A549 (cell line): ENCODE data around the gene PIAS2. TPM values are rescaled to one million over a fixed set of nuclear protein-coding genes. Genes with fewer than 3 reads are reported as not detected.
A peak's percentile ranks its signal among the peaks of the same experiment; 100 is the strongest.

Experiments
- ATAC-seq, 2 experiments: fragments of 200-7000 bp in 1 of 2; fragments of >200 bp in 1 of 2; cut with Nextera tagmentation in 1 of 2; cut with Tn5 transposase in 1 of 2; 3 replicates each; pipeline versions ENCODE4 v1.8.0 to v1.9.1; 2018 to 2020; ENCODE audit warnings: mild to moderate bottlenecking in 1 of 2, moderate library complexity in 1 of 2
- CTCF ChIA-PET: fragments of 300-600 bp; sonication (Branson Sonifier 250); formaldehyde crosslinking; extraction: SDS; loops from one replicate; lab custom pipeline; 2021; ENCODE audit warnings: antibody characterized with exemption, inconsistent platforms; lab: Yijun Ruan, JAX
- POLR2A ChIA-PET: fragments of 350-600 bp; formaldehyde crosslinking; extraction: SDS; loops from one replicate; lab custom pipeline; 2021; ENCODE audit warnings: antibody characterized with exemption, inconsistent platforms; lab: Yijun Ruan, JAX
- DNase-seq, 2 experiments: peaks; one replicate each; pipeline versions ENCODE4 v3.0.0 to v3.0.0-alpha.2; 2011 to 2016; ENCODE audit warnings: low read depth in 1 of 2, low spot score in 1 of 2
- FAIRE-seq: peaks from 2 replicates; lab custom pipeline; 2011; peaks lifted over from hg19 to GRCh38; lab: Jason Lieb, UNC
- H3K27ac ChIP-seq, 2 experiments: fragments of >200 bp; sonication (Bioruptor Twin); formaldehyde crosslinking; 3 replicates each; pipeline ENCODE4 v1.5.1; 2016 to 2017
- H3K4me1 ChIP-seq: fragments of >200 bp; sonication (Bioruptor Twin); formaldehyde crosslinking; 3 replicates; pipeline ENCODE4 v1.6.1; 2016
- H3K4me2 ChIP-seq: fragments of >200 bp; sonication (Bioruptor Twin); formaldehyde crosslinking; 3 replicates; pipeline ENCODE4 v1.6.1; 2016
- H3K4me3 ChIP-seq: fragments of >200 bp; sonication (Bioruptor Twin); formaldehyde crosslinking; 3 replicates; pipeline ENCODE4 v1.5.1; 2016
- H3K9me3 ChIP-seq: fragments of >200 bp; sonication (Bioruptor Twin); formaldehyde crosslinking; 3 replicates; pipeline ENCODE4 v1.6.1; 2016
- BHLHE40 ChIP-seq: IDR thresholded peaks from 2 replicates; pipeline ENCODE4 v1.6.1; 2012; ENCODE audit warnings: low read depth, low read length, inconsistent platforms
- CBX8 ChIP-seq: fragments of 200-600 bp; sonication (generic); IDR thresholded peaks from 2 replicates; pipeline ENCODE4 v1.6.1; 2016
- EP300 ChIP-seq, 2 experiments: fragments of >200 bp; sonication (Bioruptor Twin); formaldehyde crosslinking; IDR thresholded peaks; 2 replicates in 1 of 2; 3 replicates in 1 of 2; pipeline ENCODE4 v1.6.1; 2016 to 2017
- GATA3 ChIP-seq: IDR thresholded peaks from 2 replicates; pipeline ENCODE4 v1.6.1; 2012; ENCODE audit warnings: borderline replicate concordance
- JUN ChIP-seq, 2 experiments: fragments of >200 bp; sonication (Bioruptor Twin); formaldehyde crosslinking; IDR thresholded peaks; 2 replicates in 1 of 2; 3 replicates in 1 of 2; pipeline ENCODE4 v1.6.1; 2016 to 2017
- KDM1A ChIP-seq: fragments of 200-600 bp; sonication (generic); IDR thresholded peaks from 2 replicates; pipeline ENCODE4 v1.6.1; 2016; ENCODE audit warnings: low read depth, mild to moderate bottlenecking
- KDM5A ChIP-seq: fragments of 200-600 bp; sonication (generic); IDR thresholded peaks from 2 replicates; pipeline ENCODE4 v1.6.1; 2016; ENCODE audit warnings: antibody characterized with exemption, mild to moderate bottlenecking
- MAZ ChIP-seq: fragments of 150-350 bp; IDR thresholded peaks from 2 replicates; pipeline ENCODE4 v1.6.1; 2014; ENCODE audit warnings: antibody characterized with exemption, low read depth, low read length, borderline replicate concordance
- NPAS2 ChIP-seq: fragments of 250-450 bp; sonication (Bioruptor Pico); IDR thresholded peaks from 2 replicates; pipeline ENCODE4 v1.8.0; 2022; ENCODE audit warnings: mild to moderate bottlenecking, moderate library complexity, borderline replicate concordance
- NR3C1 ChIP-seq: fragments of >200 bp; sonication (Bioruptor Twin); formaldehyde crosslinking; IDR thresholded peaks from 3 replicates; pipeline ENCODE4 v1.6.1; 2017
- PHF8 ChIP-seq: fragments of 200-600 bp; sonication (generic); IDR thresholded peaks from 2 replicates; pipeline ENCODE4 v1.6.1; 2016; ENCODE audit warnings: low read depth, mild to moderate bottlenecking, antibody characterized with exemption, moderate library complexity, borderline replicate concordance
- POLR2AphosphoS2 ChIP-seq: conservative IDR thresholded peaks from 2 replicates; pipeline ENCODE4 v1.6.1; 2012; ENCODE audit warnings: low read length, improper control_type of control experiment, inconsistent platforms
- RNF2 ChIP-seq: fragments of 200-600 bp; sonication (generic); IDR thresholded peaks from 2 replicates; pipeline ENCODE4 v1.6.1; 2016; ENCODE audit warnings: low read depth, mild to moderate bottlenecking, antibody characterized with exemption, moderate library complexity, borderline replicate concordance
- TFCP2L1 ChIP-seq: fragments of 250-450 bp; sonication (Bioruptor Pico); IDR thresholded peaks from 2 replicates; pipeline ENCODE4 v1.5.0; 2021; ENCODE audit warnings: mild to moderate bottlenecking
- ZC3H11A ChIP-seq: fragments of 450-650 bp; IDR thresholded peaks from 2 replicates; pipeline ENCODE4 v1.6.1; 2014; ENCODE audit warnings: antibody characterized with exemption, mild to moderate bottlenecking
- WGBS: methylation state at CpG from one replicate; pipeline ENCODE4 v1.1.6; 2017; ENCODE audit errors: missing lambda C conversion rate; 5-methylcytosine and 5-hydroxymethylcytosine counted together
- polyA plus RNA-seq, 4 experiments: library from polyadenylated mRNA; depleted of rRNA in 3 of 4; stranded (reverse); fragments of >200 nt; fragmentation: RNase III in 1 of 4; extraction: RNeasy Plus Mini Kit Qiagen cat#74134 plus additional on column Dnase treatment in 1 of 4; gene quantifications; 2 replicates in 3 of 4; 3 replicates in 1 of 4; pipeline ENCODE4 v1.2.3, GENCODE V29; 2011 to 2017
- TF ChIP-seq, protein P1 (sequence below): fragments of >200 bp; sonication (Bioruptor Twin); formaldehyde crosslinking; IDR thresholded peaks from 3 replicates; pipeline ENCODE4 v1.6.1; 2016
- TF ChIP-seq, protein P2 (sequence below): fragments of >200 bp; sonication (Bioruptor Twin); formaldehyde crosslinking; IDR thresholded peaks from 3 replicates; pipeline ENCODE4 v1.5.1; 2016
- TF ChIP-seq, protein P3 (sequence below): fragments of 150-350 bp; IDR thresholded peaks from 2 replicates; pipeline ENCODE4 v1.6.1; 2014; ENCODE audit warnings: low read depth, mild to moderate bottlenecking, low read length
- TF ChIP-seq, protein P4 (sequence below): IDR thresholded peaks from 2 replicates; pipeline ENCODE4 v1.6.1; 2012
- TF ChIP-seq, protein P5 (sequence below): IDR thresholded peaks from 2 replicates; pipeline ENCODE4 v1.6.1; 2012

PIAS2 gene
- polyA plus RNA-seq, 2 of the 4 experiments (the other 2 are of a cell fraction), result 6.7 to 6.8 TPM

DNA sequence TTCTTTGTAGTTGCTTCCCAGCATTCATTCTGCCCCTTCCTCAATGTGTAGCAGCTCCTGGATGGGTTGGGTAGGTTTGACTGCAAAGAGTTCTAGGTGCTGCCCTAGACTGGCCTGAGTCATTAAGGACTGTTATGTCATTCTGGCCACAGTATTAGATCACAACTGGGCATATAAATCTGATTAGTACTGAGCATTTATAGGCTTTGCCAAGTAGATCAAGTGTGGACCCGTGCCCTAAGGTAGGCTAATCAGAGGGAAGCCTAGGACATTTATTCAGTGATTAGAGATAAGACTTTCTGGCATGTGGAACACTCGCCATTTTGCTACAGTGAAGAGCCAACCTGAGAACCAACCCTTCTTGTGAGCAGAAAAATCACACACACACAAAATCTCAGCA lies 2.8 kb upstream of the PIAS2 start:
- WGBS, result 81% methylated on average over 2 of the region's 2 CpGs
- no peak for FAIRE-seq
- POLR2A ChIA-PET, result no interaction called here

DNA sequence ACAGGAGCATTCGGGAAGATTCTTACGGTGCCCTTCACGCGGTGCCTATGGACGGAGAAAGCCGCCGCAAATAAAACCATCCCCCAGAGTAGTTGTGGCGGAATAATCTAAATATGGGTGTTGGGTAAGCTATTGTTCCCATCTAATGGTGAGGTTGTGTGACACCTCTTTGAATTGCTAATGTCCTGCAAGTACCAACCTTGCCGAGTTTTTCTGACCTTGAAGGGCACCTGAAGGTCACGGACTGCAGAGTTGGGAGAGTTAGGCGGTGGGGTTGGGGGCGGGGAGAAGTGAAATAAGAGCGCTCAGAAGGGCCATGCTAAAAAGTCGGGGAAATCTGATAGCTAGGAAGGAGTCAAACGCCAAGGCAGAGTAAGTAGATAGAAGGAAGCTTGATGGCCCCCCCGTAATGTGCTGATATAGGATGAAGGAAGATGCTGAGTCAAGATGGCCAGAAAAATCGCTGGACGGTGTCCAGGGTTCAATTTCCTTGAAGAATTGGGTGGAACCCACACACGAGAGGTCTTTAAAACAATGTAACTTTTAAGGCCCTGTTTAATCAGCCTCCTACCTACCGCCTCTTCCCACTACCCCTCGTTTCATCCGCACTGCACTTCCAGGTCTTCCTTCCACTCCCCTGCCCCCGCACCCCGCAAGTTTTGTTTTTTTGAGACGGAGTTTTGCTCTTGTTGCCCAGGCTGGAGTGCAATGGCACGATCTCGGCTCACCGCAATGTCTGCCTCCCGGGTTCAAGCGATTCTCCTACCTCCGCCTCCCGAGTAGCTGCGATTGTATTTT lies 695 bp upstream of the PIAS2 start:
- FAIRE-seq (no peak), ATAC-seq (peak; percentile 50 to 53; a peak in 5 of 6 replicates), DNase-seq (peak in 1 of 2 experiments; percentile 10)
- Histone ChIP-seq H3K9me3 (no peaks in the 10 kb centered on the region), H3K4me1 (peaks cover 12% of the 10 kb centered on the region; the same call in 1 of the 3 replicates), H3K27ac (peak overlapping the region; percentile 92 to 95), H3K4me3 (peak overlapping the region; percentile 96), H3K4me2 (peak overlapping the region; percentile 77)
- ChIA-PET POLR2A (interaction anchor here (1.0 to 1.2 kb wide), 2 partner anchors 41 to 232 kb away, joined by 3 read pairs; no protein-coding TSS in a partner anchor), CTCF (no interaction called here)
- TF ChIP-seq, protein P1, sequence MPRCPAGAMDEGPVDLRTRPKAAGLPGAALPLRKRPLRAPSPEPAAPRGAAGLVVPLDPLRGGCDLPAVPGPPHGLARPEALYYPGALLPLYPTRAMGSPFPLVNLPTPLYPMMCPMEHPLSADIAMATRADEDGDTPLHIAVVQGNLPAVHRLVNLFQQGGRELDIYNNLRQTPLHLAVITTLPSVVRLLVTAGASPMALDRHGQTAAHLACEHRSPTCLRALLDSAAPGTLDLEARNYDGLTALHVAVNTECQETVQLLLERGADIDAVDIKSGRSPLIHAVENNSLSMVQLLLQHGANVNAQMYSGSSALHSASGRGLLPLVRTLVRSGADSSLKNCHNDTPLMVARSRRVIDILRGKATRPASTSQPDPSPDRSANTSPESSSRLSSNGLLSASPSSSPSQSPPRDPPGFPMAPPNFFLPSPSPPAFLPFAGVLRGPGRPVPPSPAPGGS, result no peak
- TF ChIP-seq, protein P2, sequence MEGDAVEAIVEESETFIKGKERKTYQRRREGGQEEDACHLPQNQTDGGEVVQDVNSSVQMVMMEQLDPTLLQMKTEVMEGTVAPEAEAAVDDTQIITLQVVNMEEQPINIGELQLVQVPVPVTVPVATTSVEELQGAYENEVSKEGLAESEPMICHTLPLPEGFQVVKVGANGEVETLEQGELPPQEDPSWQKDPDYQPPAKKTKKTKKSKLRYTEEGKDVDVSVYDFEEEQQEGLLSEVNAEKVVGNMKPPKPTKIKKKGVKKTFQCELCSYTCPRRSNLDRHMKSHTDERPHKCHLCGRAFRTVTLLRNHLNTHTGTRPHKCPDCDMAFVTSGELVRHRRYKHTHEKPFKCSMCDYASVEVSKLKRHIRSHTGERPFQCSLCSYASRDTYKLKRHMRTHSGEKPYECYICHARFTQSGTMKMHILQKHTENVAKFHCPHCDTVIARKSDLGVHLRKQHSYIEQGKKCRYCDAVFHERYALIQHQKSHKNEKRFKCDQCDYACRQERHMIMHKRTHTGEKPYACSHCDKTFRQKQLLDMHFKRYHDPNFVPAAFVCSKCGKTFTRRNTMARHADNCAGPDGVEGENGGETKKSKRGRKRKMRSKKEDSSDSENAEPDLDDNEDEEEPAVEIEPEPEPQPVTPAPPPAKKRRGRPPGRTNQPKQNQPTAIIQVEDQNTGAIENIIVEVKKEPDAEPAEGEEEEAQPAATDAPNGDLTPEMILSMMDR, result no peak
- no peak for TF ChIP-seq POLR2AphosphoS2
- TF ChIP-seq CBX8, result no peak
- no peak for TF ChIP-seq NPAS2 (CRISPR knock-in tag)
- TF ChIP-seq, protein P3, sequence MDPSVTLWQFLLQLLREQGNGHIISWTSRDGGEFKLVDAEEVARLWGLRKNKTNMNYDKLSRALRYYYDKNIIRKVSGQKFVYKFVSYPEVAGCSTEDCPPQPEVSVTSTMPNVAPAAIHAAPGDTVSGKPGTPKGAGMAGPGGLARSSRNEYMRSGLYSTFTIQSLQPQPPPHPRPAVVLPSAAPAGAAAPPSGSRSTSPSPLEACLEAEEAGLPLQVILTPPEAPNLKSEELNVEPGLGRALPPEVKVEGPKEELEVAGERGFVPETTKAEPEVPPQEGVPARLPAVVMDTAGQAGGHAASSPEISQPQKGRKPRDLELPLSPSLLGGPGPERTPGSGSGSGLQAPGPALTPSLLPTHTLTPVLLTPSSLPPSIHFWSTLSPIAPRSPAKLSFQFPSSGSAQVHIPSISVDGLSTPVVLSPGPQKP, result no peak
- 47% methylated on average over 31 of the region's 33 CpGs for WGBS

More for the DNA sequence above, 2.8 kb upstream of the PIAS2 start:
- ATAC-seq (no peak), DNase-seq (no peak)
- TF ChIP-seq ZC3H11A (no peak), PHF8 (no peak), MAZ (no peak), BHLHE40 (no peak), RNF2 (no peak), KDM1A (no peak), KDM5A (no peak), GATA3 (no peak), JUN (IDR thresholded peaks at IDR 0.05) (no peak), EP300 (IDR thresholded peaks at IDR 0.05) (no peak), NR3C1 (no peak), TFCP2L1 (CRISPR knock-in tag) (no peak)
- TF ChIP-seq, protein P4, sequence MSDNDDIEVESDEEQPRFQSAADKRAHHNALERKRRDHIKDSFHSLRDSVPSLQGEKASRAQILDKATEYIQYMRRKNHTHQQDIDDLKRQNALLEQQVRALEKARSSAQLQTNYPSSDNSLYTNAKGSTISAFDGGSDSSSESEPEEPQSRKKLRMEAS, result no peak
- TF ChIP-seq, protein P2, result no peak
- TF ChIP-seq, protein P5, sequence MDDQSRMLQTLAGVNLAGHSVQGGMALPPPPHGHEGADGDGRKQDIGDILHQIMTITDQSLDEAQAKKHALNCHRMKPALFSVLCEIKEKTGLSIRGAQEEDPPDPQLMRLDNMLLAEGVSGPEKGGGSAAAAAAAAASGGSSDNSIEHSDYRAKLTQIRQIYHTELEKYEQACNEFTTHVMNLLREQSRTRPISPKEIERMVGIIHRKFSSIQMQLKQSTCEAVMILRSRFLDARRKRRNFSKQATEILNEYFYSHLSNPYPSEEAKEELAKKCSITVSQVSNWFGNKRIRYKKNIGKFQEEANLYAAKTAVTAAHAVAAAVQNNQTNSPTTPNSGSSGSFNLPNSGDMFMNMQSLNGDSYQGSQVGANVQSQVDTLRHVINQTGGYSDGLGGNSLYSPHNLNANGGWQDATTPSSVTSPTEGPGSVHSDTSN, result no peak
- peaks cover 12% of the 10 kb centered on the region; the same call in 1 of the 3 replicates for H3K4me1 ChIP-seq
- no peak overlapping the region for H3K4me3 ChIP-seq
- no peak overlapping the region for H3K27ac ChIP-seq
- no peak overlapping the region for H3K4me2 ChIP-seq
- H3K9me3 ChIP-seq, result no peaks in the 10 kb centered on the region
- CTCF ChIA-PET, result interaction anchor here (0.5 kb wide), 1 partner anchor 1041 kb away, joined by 3 read pairs; no protein-coding TSS in a partner anchor
